Daoy (cell line): ENCODE measurements around the gene RAPGEF4. TPM values are rescaled to one million over a fixed set of nuclear protein-coding genes. Genes with fewer than 3 reads are reported as not detected.

Experiments
- DNase-seq: peaks from one replicate; pipeline ENCODE4 v3.0.0-alpha.2; 2015; ENCODE audit warnings: low read depth
- total RNA-seq: library from RNA; depleted of rRNA; stranded (reverse); fragments of >200 nt; shearing (Covaris generic); gene quantifications from 2 replicates; pipeline ENCODE4 v1.2.3, GENCODE V29; 2014

The RAPGEF4 gene
- total RNA-seq, 1 experiment from 2014 or later: 0.51 TPM

DNA sequence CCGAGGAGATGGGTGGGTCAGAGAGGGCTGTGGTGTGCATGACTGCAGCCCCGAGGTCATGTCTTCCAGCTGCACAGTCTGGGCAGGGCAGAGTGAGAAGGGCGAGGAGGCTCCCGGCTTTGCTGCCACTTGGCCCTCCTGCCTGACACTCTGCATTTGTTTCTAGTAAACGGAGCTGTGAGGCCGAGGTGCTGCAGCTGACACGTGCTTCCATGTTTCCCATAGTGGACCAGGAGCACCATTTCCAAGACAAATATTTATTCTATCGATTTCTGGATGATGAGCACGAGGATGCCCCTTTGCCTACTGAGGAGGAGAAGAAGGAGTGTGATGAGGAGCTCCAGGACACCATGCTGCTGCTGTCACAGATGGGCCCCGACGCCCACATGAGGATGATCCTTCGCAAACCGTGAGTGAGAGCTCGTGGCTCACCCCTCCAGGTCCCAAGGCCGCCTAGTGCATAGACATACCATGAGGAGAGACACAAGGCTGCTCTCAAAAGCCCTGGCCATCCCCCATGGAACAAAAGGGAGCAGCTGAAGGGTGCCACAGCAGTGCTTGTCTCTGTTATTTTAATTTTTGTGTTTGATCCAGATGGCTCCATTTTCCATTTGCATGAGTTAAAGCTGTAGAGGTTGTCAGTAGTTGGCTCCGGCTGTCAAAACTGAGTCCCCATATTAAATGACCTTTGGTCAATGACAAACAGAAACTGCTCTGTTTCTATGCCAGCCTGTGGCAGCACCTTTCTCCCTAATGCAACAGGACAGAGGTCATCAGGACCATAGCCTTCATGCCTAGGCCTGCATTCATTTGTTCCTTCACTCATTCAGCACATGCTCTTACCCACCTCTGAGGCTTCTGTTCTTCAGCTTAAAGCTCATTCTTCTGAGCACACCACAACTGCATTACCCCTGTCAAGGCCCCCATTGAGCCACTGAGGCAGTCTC, 231.7 kb downstream of the RAPGEF4 start:
- no peak for DNase-seq

DNA sequence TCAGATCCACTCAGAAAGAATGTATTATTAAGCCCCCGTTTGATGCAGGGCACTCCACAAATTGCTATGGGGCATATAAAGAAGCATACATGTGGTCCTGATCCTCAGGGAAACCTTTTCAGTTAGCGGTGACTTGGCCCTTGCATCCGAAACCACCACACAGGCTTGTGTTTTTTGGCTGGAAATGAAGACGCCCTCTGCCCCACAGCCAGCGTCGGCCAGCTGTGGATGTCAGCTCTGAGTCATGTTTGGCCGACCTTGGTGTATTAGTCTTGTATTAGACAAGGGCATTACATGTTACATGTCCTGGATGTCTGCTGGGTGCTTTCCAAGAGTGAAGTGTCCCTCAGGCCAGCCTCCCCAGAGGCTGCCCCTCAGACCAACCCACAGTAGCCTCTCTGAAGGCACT, 232.4 kb downstream of the RAPGEF4 start:
- peak; percentile 90 for DNase-seq

DNA sequence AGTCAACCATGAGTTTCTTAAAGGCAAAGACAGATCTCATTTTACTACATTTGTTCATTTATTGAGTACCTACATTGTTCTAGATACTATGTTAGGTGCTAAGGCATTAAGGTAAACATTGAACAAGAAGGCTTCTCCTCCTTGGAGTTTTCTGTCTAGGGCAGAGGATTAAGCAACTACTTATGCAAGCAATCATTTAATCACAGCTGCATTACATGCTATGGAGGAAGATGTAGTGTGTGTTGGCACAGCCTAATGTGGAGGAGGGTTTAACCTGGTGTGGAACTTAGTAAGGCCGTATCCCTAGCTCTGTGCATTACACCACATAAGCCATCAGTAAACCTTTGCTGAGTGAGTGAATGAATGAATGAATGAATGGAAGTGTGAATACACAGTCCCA, 233.5 kb downstream of the RAPGEF4 start:
- no peak for DNase-seq

DNA sequence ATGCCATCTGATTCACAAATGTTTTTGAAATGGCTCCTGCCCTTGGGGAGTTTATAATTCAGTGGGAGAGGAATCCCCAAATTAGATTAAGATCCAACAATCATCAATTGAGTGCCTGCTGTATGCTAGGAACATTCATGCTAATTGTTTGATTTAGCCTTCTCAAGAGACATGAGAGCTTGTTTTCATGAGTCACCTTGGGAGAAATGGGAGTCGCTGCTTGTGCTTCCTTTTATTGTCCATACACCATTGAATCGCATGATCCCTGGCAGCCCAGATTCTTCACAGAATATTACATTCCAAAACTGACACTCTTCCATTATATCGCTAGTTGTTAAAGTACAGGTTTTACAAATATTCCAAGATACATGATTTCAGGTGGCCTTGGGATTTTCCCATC, 234.0 kb downstream of the RAPGEF4 start:
- DNase-seq: peak; percentile 16

DNA sequence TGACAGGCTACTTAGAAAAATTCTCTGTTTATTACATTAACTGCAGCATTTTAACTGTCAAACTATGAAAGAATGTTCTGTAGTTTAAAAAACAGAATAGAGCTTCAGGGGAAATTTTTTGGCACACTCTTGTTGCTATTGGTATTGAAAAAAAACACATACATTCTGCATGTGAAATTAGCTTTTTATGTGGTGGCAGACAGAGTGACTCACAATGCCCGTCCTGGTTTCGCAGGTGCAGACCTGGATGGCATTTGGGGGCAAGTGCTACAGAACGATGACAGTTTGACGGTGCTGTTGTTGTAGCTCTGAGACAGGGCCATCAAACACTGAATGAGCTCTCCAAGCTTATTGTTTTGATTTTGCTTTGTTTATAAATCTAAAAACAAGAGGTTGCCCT, 235.0 kb downstream of the RAPGEF4 start:
- DNase-seq: no peak

DNA sequence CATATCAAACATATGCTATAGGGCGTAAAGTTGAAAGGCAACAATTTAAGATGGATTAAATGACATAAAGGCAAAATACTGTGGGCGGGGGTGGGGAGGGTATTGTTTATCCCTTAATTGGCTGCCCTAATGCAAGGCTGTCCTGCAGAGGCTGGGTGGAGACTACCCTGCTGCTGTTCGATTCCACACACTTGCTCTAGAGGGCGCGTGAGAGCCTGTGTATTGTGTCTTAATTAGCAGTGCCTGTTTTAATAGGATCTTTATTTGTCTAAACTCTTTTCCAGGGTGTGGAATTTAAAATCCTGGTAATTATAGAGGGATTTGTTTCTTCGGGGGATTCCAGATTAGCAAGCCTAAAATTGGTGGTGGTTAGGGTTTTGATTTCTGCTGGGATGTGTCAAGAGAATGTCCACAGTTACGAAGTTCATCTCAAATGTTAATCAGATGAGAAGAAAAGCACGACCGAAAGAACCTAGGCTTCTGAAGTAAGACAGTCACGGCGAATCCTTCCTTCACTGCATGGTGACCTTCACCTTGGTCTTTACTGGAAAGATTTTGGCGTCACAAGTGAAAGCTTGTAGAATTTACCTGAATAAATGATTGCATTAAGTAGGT, 236.5 kb downstream of the RAPGEF4 start:
- DNase-seq: peak; percentile 46

DNA sequence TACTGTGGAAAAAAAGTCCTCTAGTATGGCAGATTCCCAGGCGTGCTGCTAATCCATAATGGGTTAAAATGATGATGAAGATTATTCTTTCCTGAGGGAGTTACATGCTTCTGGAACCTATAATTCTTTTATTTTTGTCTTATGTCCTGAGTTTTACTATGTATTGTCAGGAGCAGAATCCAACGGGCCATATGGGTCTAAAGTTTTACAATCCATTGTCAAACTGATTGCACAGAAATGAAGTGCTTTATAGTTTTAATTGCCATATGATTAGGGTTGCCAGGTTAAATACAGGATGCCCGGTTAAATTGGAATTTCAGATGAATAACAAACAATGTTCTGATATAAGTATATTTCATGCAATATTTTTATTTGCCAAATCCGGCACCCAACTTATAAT, 239.1 kb downstream of the RAPGEF4 start:
- DNase-seq: no peak

DNA sequence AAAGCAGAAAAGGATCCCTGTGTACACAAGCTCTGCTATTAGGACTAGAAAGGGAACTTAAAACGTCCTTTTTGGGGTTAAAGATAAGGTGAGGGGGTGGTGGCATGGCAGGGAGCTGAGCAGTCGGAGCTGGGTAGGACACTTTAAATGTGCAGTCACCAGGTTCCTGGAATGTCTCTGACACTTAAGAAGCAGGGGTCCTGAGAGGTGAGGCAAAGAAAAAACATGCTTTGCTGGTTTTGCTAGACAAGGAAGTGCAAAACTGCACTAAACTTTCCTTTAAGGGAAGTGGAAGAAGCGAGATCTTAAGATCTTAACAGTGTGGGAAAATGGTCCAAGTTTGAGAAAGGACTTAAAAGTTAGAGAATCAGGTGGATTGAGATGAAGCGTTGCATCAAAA, 240.5 kb downstream of the RAPGEF4 start:
- DNase-seq: no peak

DNA sequence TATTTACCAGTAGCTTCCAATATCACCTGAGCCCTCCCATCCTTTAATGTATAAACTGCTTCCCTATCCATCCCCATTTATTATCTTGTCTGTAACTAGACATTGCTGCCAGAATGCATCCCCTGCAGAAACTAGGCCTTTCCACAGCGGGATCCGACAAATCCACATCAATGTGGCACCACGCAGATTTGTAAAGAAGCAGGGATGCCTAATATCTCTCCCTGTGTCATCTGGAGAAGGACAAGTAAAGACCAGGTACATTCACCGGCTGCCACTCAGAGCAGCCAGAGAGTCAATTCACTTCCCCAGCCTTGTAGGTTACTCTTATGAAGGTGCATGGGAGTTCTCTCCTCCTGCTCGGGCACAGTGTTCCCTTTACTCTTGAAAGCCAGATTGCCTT, 241.2 kb downstream of the RAPGEF4 start:
- DNase-seq: no peak

DNA sequence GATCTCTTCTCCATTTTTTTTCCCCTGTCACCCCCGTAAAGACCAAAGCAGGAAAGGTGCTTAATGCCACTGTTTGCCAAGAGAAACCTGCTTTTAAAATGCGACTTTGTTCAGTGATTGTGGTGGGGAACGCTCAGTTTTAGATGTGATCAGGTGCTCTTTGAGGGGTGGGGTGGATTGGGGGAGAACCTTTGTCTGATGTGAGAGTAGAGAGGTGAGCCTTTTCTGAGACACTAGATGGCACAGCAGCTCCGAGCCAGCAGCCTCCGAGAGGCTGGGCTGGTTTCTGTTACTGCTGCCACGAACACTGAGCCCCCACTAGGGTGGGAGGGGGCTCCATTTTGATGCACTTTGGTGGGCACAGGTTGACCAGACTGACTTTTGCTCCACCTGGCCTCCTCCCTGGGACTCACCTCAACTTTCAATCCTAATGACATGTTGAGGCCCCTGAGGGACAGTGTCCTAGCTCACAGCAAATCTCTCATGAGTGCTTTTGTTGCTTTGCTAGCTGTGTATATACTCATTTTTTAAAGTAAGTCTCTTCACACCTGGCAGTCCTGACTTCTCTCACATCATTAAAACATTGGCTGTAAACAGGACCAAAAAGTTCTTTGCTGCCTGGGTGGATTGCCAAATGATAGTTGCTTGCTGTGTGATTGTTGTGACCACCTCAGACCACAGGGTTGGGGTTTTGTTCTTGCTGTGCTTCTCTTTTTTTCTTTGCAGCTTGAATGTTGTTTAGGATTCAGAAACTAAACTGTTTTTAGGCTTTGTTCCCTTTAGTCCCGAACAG, 241.8 kb downstream of the RAPGEF4 start:
- no peak for DNase-seq

DNA sequence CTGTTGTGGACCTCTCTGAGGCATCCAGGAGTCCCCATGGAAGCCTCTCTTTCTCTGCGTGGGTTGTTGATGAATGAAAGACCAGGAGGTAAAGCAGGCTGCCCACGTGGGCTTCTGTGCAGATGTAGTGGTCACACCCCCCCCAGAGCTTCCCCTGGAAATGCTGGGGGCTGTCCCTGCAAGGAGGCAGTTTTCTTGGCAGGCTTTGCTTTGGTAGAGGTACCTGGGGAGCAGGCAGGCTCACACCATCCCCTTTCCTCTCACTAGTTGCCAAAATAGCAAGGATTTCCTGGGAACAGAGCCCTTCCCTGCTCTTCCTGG, 242.4 kb downstream of the RAPGEF4 start:
- no peak for DNase-seq

DNA sequence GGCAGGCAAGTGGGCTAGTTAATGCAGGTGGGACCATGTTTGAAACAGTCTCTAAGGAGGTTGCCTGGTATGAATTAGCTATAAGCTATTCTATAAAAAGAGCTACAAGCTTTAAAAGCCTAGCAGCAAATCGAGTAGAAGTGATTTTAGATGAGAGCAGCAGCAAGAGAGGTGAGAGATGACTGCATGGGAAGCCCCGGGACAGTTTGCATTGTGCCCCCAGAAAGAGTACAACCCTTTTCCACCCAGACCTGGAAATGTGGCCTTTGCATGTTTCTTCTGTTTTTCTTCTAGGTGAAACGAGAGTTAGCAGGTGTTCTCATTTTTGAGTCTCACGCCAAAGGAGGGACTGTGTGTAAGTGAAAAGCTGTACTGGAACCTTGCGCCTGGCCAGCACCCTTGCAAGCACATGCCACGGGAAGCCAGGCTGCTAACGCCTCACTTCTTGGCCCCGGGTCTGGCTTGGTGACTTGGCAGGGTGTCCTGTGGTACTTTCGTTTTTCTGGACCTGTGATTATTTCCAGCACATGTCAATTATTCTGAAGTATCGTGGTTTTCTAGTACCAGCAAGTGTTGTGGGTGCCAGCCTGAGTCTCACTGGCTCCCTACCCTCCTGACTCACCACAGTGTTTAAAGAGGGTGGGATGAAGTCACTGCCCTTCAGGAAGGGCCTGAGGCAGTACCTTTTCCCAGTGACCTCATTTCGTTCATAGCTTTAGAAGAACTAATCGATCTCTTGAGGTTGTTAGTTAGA, 249.7 kb downstream of the RAPGEF4 start:
- DNase-seq: peak; percentile 88

DNA sequence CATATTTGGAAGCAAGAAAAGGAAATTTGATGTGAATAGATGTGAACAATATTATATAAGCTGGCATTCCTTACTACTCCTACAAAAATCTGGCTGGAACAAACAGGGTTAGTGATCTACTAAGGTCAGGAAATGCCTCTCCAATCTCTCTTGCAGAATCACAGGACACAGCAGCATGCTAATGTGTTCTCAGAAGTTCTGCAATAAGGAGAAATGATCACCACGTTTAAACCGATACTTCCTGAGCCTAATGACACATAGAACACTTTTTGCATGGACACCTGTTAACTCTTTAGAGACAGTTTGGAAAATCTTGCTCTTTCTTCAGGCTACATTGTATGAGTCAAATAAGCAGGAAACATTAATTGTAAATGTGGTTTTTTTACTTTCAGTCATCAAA, 250.4 kb downstream of the RAPGEF4 start:
- DNase-seq: no peak

DNA sequence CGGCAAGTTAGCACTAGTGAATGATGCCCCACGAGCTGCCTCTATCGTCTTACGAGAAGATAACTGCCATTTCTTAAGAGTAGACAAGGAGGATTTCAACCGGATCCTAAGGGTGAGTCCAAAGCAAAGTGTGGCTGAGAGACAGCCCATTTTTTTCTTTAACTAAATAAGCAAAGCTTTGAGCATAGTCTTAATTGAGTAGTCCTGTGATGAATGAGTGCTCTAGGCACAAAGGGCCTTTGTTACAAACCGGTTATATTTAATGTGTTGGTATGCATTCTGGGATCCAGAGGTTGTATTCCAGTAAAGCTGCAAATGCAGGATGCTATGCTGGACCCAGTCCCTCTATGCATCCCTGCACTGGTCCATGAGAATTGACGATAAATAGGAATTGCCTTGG, 253.1 kb downstream of the RAPGEF4 start:
- DNase-seq: no peak

DNA sequence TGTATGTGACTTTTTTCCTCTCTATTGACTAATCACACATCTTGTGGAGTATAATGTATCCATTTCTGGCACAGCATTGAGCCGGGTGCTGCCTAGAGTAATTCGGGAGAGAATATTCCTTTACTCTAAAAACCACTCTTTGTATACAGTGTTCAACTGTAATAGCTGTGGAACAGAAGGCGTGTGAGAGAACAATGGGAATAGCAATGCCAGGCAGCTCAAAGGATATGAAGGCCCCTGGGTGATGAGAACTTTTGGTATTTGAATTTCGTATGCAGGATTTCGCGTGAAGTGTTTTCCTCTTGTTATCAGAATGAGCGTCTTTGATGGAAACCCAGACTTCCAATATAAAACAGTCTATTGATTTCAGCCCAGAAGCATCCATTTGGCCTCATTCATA, 255.4 kb downstream of the RAPGEF4 start:
- DNase-seq: no peak

DNA sequence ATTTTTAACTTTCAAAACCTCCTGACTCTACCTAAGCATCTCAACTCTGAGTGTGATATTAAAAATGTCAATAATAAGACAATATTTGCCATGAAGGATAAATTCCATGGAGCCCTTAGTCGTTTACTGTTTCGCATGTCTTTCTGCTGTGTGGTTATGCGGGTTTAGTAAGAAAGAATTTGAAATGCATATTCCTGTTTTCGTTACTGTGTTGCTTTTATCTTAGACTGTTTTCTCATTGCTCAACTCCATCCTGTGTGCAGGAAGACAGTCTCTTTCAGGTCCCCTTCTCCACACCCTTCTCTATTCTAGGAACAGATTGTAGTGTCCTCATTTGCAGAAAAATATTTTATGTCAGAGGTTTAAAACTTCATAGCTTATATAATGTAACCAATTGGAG, 257.5 kb downstream of the RAPGEF4 start:
- DNase-seq: no peak

DNA sequence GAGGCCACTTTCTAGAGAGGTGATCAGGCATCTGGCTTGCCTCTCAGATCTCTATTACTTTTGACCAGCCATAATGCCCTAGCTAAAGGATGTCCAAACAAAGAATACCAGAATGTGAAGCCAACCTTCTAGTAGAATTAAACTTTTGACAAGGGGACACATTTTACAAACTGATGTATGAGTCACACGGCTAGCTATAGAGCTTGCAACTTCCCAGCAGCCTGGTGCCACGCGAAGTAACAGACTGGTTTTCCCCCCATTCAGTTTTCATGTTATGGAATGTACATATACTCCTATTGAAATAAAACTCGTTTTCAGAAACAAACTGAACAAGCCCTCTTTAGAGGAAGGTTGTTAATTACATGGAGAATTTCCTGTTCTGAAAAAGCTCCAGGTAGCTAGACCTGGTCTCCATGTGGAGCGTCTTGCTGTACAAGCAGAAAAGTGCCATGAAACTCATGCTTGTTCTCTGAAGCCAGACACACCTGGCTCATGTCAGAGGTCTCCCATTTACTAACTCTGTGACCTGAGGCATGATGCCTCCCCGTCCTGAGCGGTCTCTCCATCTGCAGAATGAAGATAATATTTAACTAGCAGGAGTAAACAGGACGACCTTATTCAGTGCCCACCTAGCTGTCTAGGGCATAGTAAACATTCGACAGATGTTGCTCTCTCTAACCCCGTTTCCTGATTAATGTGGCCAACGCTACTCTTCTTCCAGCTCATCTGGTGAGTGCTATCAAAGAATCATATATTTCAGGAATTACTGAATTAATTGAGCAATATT, 258.5 kb downstream of the RAPGEF4 start:
- no peak for DNase-seq

DNA sequence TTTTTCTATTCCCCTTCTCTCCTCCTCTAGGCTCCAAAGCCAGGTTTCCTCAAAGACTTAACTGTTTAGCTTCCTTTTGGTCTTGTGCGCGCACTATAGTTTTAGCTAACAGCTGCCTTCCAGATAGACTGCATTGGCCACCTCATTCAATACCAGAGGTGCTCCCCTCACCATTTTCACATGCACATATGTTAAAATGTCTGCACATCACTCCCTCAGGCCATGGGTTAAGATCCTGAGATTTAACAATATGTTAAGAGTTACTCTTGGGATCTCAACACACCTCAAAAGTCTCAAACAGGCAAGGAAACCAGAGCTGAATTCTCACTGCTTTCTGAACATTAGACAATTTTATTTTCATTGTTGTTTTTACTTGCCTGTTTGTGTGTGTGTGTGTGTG, 259.2 kb downstream of the RAPGEF4 start:
- no peak for DNase-seq

DNA sequence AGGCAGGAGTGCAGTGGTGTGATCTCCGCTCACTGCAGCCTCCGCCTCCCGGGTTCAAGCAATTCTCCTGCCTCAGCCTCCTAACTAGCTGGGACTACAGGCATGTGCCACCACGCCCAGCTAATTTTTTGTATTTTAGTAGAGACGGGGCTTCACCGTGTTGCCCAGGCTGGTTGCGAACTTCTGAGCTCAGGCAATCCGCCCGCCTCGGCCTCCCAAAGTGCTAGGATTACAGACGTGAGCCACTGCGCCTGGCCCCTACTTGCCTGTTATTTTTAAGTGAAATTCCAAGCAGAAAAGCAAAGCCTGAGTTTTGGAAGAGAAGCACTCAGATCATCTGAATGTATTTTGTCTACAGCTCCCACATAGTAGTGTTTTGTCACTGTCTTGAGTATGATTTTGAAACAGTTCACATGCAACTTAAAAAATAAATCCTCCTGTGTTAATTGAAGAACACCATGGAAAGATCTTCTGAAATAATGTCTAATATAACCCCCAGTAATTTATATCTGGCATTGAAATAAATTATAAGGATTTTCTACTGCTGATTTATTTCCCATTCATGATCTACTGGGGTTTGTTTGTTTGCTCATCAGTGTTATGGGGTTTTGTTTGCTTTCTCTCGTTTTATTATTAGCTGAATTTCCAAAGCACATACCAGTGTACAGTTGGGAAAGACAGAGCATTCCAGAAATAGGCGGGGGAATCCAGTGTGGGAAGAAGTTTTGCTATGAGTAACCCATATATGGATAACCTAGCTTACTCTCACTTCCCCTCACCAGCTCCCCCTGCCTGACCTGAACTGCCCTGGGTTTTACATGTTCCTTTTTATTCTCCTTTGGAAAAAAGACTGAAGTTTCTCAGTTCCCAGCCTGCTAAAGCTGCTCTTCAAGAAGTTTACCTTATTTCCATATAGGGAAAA, 259.9 kb downstream of the RAPGEF4 start:
- peak; percentile 76 for DNase-seq

DNA sequence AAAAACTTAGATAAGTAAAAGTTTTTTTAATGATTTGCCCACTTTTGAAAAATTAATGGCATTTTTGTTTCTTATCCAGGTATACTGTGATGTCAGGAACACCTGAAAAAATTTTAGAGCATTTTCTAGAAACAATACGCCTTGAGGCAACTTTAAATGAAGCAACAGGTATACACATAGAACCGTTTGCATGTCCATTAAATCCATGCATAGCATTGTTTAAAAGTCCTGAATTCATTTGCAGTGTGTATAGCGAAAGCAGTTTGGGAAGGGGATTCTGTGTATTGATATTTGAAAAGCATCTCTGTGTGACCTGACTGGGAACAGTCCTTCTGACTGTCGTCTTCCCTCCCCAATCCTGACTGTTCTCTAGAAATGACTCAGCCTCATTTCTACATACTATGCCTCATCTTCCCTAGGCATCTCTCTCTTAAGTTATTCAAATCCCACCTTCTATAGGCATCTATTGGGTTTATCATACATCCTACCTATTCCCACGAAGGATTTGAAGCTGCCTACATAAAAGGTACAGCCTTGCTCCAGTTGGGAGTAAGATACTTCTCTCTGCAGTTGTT, 260.8 kb downstream of the RAPGEF4 start:
- DNase-seq: no peak
